Activated T-cell treated with anti-CD3 and anti-CD28 coated beads, Interleukin-2, amount 50 U/mL, for 72 hours (primary cell): ENCODE results near the gene ARL5C. TPM values are rescaled to one million over a fixed set of nuclear protein-coding genes. Genes with fewer than 3 reads are reported as not detected.
A peak's percentile ranks its signal among the peaks of the same experiment; 100 is the strongest.

Experiments
- ATAC-seq, 2 donors: fragments of 150-1000 bp; cut with Tn5 transposase; replicated peaks in 1 of 2; 2 replicates each; pipeline ENCODE4 v1.10.0; 2021; ENCODE audit warnings: moderate library complexity in 2 of 2, mild to moderate bottlenecking in 1 of 2
- DNase-seq, 2 donors: peaks; one replicate each; pipeline ENCODE4 v3.0.0; 2021 to 2022; ENCODE audit warnings: mixed read lengths in 1 of 2
- H3K27ac Mint-ChIP-seq: one replicate; pipeline ENCODE4 v1.8.0; 2022; ENCODE audit warnings: mild to moderate bottlenecking, moderate library complexity, mixed read lengths
- H3K27me3 Mint-ChIP-seq: one replicate; pipeline ENCODE4 v1.8.0; 2022; ENCODE audit warnings: low read depth, mixed read lengths
- H3K36me3 Mint-ChIP-seq, 2 donors: one replicate each; pipeline ENCODE4 v1.8.0; 2022; ENCODE audit warnings: mixed read lengths in 2 of 2, mild to moderate bottlenecking in 1 of 2; ENCODE audit not compliant: insufficient read depth in 2 of 2
- H3K4me1 Mint-ChIP-seq: one replicate; pipeline ENCODE4 v1.8.0; 2022; ENCODE audit warnings: low read depth, mixed read lengths
- H3K4me3 Mint-ChIP-seq, 2 donors: one replicate each; pipeline ENCODE4 v1.8.0; 2022; ENCODE audit warnings: mild to moderate bottlenecking in 2 of 2, mixed read lengths in 2 of 2, moderate library complexity in 2 of 2
- H3K9me3 Mint-ChIP-seq, 2 donors: one replicate each; pipeline ENCODE4 v1.8.0; 2022; ENCODE audit warnings: mixed read lengths in 2 of 2
- total RNA-seq, 2 donors: library from RNA; stranded (reverse); gene quantifications; one replicate each; pipeline ENCODE4 v1.2.3, GENCODE V29; 2022

Gene ARL5C, protein sequence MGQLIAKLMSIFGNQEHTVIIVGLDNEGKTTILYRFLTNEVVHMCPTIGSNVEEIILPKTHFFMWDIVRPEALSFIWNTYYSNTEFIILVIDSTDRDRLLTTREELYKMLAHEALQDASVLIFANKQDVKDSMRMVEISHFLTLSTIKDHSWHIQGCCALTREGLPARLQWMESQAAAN
- total RNA-seq: under 1 TPM; 0.12 to 0.16 TPM

DNA sequence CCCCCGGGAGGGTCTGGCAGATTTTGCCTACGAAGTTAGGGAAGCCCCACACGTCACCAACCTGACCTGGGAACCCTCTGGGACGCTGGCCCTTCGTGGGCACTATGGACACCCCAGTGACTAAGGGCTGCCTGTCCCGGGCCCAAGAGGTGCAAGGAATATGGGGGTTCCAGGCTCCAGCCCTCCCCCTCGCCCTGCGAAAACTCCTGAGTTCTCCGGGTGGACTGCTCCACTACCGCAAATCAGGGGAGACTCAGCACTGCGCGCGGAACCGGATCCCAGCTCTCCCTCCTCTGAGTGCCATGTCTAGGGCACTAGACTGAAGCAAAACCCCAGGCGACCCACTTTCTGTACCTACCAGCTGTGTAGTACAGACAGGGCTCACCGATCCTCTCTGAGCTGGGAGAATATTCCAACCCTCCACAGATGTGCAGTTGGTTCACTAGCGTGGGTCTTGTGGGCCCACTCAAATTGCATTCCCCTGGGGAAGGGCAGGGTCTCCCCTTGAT is at the start of gene ARL5C:
Gene ARL5C, minus strand, starts transcription at position 321 of the 509 bp plus-strand sequence. CDS start 401 bp downstream, outside the sequence.
- peak within 1 kb of the TSS; percentile 77 to 82 for H3K4me3 Mint-ChIP-seq
- ATAC-seq (no peak), DNase-seq (no peak)
- peaks cover 34% of the 10 kb centered on the region for H3K27me3 Mint-ChIP-seq
- peaks cover 17% of the 10 kb centered on the region for H3K4me1 Mint-ChIP-seq
- peaks cover 0 to 4% of the 10 kb centered on the region in 2 donors for H3K9me3 Mint-ChIP-seq
- no peak within 1 kb of the TSS for H3K27ac Mint-ChIP-seq
- H3K36me3 Mint-ChIP-seq: no peaks in the 10 kb centered on the region

DNA sequence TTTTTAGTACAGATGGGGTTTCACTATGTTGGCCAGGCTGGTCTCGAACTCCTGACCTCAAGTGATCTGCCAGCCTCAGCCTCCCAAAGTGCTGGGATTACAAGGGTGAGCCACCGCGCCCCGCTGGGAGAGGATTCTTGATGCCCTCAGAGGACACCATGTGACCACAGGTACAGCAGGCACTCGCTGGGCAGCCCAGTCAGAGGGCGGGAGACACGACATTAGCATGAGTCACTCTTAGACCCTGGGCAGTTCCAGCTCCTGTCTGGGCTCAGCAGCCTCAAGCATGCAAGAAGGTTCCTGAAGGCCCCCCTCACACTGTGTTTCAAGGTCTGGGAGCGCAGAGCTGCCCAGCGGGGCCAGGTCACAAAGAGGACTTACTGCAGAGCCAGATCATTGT is 47.9 kb upstream of the ARL5C start:
- ATAC-seq (no peak), DNase-seq (no peak)
- Mint-ChIP-seq H3K27me3 (peaks cover 24% of the 10 kb centered on the region), H3K4me1 (peaks cover 16% of the 10 kb centered on the region), H3K4me3 (no peak overlapping the region), H3K27ac (no peak overlapping the region), H3K36me3 (no peaks in the 10 kb centered on the region), H3K9me3 (no peaks in the 10 kb centered on the region)

DNA sequence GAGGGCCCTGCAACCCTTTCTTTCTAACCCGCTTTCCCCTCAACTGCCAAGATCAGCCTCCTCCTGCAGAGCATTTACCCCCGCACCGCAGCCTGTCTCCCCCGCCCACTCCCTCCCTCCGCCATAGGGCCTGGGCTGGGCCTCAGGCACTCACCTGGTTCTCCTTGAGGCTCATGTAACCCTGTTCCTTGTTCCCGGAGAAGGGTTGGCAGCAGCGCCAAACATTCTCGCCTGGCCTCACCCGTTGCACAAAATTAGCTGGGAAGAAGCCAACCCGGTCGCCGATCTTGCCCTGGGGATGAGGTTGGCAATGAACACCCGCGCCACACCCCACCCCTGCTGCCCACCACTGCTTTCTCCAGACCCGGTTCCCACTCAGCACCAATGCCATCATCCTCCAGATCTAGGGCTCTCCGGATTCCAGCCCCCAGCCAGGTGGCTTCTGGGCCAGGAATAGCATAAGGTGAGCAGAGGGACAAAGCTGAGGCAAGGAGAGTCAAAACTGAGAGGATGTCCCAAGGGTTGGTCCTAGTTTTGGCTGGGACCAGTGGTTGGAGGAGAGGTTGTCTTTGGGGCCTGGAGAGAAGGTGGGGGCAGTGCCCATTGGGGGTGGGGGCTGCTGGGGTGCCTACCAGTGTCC is 47.0 kb upstream of the ARL5C start:
- ATAC-seq (no peak), DNase-seq (no peak)
- Mint-ChIP-seq H3K27me3 (peaks cover 23% of the 10 kb centered on the region), H3K27ac (no peak overlapping the region), H3K9me3 (no peaks in the 10 kb centered on the region), H3K36me3 (no peaks in the 10 kb centered on the region), H3K4me3 (no peak overlapping the region), H3K4me1 (peaks cover 25% of the 10 kb centered on the region)

DNA sequence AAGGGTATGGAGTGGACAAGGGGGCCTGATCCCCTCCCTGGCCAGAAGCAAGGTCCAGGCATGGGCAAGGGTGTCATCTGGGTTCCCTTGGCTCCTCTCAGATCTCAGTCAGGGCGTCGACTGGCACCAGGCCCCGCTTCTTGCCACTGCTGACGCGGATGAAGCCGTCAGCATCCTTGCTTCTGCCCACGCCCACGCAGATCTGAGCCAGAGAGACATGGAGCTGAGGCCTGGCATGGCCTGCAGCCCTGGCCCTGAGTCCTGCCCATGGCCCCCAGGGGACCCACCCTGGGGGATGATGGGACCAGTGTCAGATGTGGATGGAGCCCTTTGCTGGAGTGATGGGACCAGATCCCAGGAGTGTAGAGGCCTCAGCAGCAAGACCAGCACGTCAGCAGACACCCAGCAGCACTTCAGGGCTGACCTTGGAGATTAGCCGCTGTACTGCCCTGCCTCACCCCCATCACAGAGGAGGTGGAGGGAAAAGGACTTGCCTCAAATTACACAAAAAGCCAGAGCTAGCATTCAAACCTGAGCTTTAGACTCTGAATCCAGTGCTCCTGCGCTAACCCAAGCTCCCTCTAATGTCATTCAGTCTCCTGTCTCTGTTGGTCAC is 46.3 kb upstream of the ARL5C start:
- peaks cover 22% of the 10 kb centered on the region for H3K27me3 Mint-ChIP-seq
- ATAC-seq: no peak
- no peaks in the 10 kb centered on the region for H3K9me3 Mint-ChIP-seq
- H3K4me3 Mint-ChIP-seq: no peak overlapping the region
- no peak overlapping the region for H3K27ac Mint-ChIP-seq
- no peak for DNase-seq
- no peaks in the 10 kb centered on the region for H3K36me3 Mint-ChIP-seq
- peaks cover 29% of the 10 kb centered on the region for H3K4me1 Mint-ChIP-seq

DNA sequence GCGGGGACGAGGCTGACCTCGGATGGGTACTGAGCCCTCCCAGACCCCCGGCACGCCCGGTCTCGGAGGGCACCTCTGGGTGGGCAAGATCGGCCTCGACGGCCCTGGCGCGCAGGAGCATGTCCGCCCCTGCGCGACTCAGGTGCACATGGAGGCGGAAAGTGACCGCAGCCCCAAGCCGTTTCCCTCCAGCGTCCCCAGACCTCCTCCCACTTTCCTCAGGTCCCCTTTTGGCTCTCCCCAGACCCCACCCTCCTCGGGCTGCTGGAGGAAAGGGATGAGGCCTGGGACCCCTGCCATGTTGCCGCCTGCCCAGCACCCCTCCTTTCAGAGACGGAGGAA is 44.1 kb upstream of the ARL5C start:
- peaks cover 0 to under 1% of the 10 kb centered on the region in 2 donors for H3K36me3 Mint-ChIP-seq
- H3K4me1 Mint-ChIP-seq: peaks cover 34% of the 10 kb centered on the region
- H3K27ac Mint-ChIP-seq: no peak overlapping the region
- ATAC-seq: no peak
- H3K27me3 Mint-ChIP-seq: peaks cover under 1% of the 10 kb centered on the region
- no peaks in the 10 kb centered on the region for H3K9me3 Mint-ChIP-seq
- peak overlapping the region; percentile 60 to 67 for H3K4me3 Mint-ChIP-seq
- no peak for DNase-seq

DNA sequence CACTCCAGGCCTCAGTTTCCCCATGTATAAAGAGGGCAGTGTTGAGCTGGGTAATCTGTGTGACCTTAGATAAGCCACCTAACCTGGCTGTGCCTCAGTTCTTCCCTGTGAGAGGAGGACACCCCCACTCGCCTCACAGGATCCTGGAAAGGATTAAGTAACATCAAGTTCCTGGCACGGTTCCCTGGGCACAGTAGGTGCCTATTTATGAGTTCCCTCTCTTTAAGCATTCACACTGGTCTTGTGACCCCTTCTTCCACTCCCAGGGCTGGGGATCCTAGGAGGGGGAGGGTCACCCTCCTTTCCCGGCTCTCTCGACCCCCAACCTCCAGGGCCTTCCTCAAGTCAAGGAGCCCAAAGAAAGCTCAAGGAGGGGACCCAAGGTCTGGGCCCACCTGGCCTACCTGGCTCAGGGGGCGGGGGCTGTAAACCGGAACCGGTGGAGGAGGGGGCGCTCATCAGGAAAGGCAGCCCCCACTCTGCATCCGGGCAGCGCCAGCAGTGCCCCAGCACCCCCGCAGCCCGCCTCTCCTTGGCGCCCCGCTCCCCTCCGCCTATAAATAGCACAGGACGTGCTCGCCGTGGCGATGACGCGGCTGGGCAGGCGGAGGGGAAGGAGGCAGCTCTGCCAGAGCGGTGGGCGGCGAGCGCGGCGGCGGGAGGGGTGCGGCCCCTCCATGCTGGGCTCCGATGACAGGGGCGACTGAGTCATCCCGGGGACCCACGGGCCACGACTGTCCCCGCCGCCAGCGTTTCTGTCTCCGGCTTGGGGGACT is 43.5 kb upstream of the ARL5C start:
- Mint-ChIP-seq H3K27ac (no peak overlapping the region), H3K36me3 (peaks cover 3 to 5% of the 10 kb centered on the region in 2 donors), H3K27me3 (no peaks in the 10 kb centered on the region), H3K9me3 (no peaks in the 10 kb centered on the region), H3K4me3 (peak overlapping the region; percentile 60 to 67), H3K4me1 (peaks cover 34% of the 10 kb centered on the region)
- DNase-seq (peak; percentile 79 to 85), ATAC-seq (peak; percentile 77 to 84)

DNA sequence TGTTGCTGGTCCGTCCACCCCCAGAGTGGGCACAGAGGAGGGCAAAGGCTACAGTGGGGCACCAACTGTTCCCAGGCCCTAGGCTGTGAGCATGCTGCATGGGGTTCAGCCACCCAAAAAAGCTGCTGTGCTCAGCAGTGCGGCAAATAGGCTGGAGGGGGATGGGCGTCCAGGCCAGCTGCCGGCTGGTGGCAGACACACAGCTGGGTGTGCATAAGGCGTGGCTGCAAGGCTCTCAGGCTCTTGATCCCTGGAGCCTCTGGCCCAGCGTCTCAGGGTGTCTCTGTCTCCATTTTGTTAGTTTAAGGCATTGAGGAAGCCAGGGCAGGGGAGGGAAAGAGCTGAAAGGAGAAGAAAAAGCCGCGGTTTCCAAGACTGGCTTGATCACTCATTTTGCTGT is 42.9 kb upstream of the ARL5C start:
- Mint-ChIP-seq H3K27ac (peak overlapping the region; percentile 44), H3K27me3 (no peaks in the 10 kb centered on the region), H3K36me3 (peaks cover 5 to 8% of the 10 kb centered on the region in 2 donors), H3K4me1 (peaks cover 40% of the 10 kb centered on the region), H3K9me3 (no peaks in the 10 kb centered on the region), H3K4me3 (peak overlapping the region; percentile 45 to 60)
- DNase-seq (no peak), ATAC-seq (no peak)

DNA sequence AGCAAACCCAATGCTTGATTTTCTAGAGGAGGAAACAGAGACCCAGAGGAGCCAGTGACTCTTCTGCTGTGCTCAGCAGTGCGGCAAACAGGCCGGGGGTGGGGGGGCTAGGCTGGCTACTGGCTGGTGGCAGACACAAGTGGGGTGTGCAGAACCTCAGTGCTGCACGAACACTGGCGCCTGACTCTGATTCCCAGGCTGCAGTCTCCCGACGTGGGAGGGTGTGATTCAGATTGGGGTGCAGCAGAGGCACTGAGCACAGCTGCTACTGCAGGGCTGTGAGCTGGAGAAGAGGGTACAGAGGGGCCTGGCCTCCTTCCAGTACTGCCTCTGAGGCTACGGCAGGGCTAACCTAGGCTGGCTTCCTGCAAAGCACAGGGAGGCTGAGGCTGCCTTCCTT is 42.2 kb upstream of the ARL5C start:
- no peaks in the 10 kb centered on the region for H3K27me3 Mint-ChIP-seq
- ATAC-seq: peak in 1 of 2 donors; percentile 20
- no peak overlapping the region for H3K27ac Mint-ChIP-seq
- peak overlapping the region in 1 of 2 donors; percentile 32 for H3K4me3 Mint-ChIP-seq
- no peaks in the 10 kb centered on the region for H3K9me3 Mint-ChIP-seq
- DNase-seq: no peak
- peaks cover 8 to 12% of the 10 kb centered on the region in 2 donors for H3K36me3 Mint-ChIP-seq
- peaks cover 47% of the 10 kb centered on the region for H3K4me1 Mint-ChIP-seq

DNA sequence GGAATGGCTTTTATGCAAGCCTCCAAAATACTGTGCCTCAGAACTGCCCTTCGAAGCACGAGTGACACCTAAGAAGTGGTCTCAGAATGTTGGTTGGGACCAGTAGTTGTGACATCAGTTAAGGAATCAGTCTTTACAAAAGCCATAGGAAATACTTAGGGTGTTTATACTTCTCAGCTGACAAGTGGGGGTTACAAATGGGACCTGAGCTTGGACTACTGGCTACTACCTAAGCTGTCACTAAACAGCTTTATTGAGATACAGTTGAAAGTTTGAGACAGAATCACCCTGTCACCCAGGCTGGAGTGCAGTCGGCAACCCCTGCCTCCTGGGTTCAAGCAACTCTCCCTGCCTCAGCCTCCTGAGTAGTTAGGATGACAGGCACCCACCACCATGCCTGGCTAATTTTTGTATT is 39.2 kb upstream of the ARL5C start:
- Mint-ChIP-seq H3K4me1 (peaks cover 72% of the 10 kb centered on the region), H3K27me3 (no peaks in the 10 kb centered on the region), H3K4me3 (no peak overlapping the region), H3K36me3 (peaks cover 19 to 36% of the 10 kb centered on the region in 2 donors), H3K27ac (no peak overlapping the region), H3K9me3 (no peaks in the 10 kb centered on the region)
- no peak for ATAC-seq
- DNase-seq: no peak

DNA sequence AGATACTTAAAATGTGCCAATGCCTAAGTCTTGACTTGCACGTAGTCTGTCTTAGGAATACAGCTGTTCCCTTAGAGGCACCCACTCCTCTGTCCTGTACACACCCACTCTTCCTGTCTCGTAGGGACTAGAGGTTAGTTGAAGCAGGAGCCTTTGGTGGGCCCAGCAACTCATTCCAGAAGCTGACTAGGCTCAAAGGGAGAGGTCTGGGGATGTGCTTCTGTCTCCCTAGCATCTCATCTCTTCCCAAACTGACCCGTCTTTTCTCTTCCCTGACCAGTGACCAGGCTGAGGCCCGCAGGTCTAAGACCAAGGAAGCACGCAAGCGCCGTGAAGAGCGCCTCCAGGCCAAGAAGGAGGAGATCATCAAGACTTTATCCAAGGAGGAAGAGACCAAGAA is 38.3 kb upstream of the ARL5C start:
- H3K4me3 Mint-ChIP-seq: no peak overlapping the region
- H3K36me3 Mint-ChIP-seq: peaks cover 19 to 39% of the 10 kb centered on the region in 2 donors
- H3K27me3 Mint-ChIP-seq: no peaks in the 10 kb centered on the region
- H3K27ac Mint-ChIP-seq: no peak overlapping the region
- ATAC-seq: no peak
- no peak for DNase-seq
- H3K4me1 Mint-ChIP-seq: peaks cover 73% of the 10 kb centered on the region
- H3K9me3 Mint-ChIP-seq: no peaks in the 10 kb centered on the region

DNA sequence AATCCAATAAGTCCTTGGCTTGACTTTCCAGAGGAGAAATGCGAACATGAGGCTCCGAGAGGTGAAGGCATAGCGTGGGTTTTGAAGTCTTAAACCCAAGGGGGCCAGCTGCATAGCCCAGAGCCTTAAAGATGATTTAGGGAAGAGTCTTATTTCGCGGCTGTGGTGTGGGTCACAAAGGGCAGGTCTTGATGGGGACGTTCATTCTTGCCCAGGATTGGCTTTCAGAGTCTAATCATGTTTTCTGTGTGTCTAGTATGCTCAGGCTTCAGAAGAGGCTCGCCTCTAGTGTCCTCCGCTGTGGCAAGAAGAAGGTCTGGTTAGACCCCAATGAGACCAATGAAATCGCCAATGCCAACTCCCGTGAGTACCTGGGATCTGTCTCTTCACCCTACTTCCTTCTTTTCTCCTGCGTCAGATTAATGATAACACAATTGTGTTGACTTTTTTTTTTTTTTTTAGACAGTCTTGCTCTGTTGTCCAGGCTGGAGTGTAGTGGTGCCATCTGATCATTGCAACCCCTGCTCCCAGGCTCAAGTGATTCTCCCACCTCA is 35.1 kb upstream of the ARL5C start:
- H3K9me3 Mint-ChIP-seq: no peaks in the 10 kb centered on the region
- H3K4me3 Mint-ChIP-seq: peak overlapping the region; percentile 96 to 100
- DNase-seq (no peak), ATAC-seq (no peak)
- H3K27ac Mint-ChIP-seq: peak overlapping the region; percentile 100
- H3K4me1 Mint-ChIP-seq: peaks cover 68% of the 10 kb centered on the region
- peaks cover 19 to 39% of the 10 kb centered on the region in 2 donors for H3K36me3 Mint-ChIP-seq
- H3K27me3 Mint-ChIP-seq: no peaks in the 10 kb centered on the region

DNA sequence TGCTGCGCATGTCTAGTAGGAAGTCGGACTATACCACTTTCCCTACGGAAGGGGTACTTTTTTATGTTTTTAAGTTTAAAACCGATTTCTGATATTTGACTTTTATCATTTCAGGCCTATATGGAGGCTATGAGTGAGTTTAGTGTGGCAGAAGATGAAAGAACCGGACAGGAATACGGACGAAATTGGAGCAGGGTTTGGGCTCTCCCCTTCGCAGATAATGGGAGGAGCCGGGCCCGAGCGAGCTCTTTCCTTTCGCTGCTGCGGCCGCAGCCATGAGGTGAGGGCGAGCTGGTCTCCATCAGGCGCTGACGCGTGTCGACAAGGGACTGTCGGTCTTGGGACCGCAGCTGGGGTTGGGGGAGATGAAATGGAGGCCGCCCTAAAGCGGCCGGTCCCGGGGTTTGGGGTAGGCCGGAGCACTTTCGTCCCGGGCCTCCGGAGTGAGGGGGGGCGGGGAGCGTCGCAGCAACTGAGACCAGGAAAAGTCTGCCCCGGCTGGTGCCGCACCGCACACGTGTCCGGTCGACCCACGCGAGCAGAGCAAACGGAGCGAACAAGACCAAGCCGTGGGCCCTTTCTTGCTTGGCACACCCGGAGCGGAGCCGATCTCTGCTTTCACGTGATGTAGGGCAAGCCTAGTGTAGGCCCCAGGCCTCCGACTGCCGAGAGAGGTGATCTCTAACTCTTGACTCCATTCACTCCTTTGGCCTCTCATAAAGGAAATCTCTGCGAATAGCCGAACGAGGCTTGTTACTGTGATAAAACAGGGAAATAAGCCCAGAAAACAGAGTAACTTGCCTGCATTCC is 34.3 kb upstream of the ARL5C start, which contains the start of gene RPL19:
Gene RPL19, plus strand, starts transcription at position 214 of the 810 bp plus-strand sequence. Its CDS starts 62 bp downstream, at position 276.
- H3K27ac Mint-ChIP-seq: peak within 1 kb of the TSS; percentile 100
- H3K36me3 Mint-ChIP-seq: peaks cover 19 to 39% of the 10 kb centered on the region in 2 donors
- H3K4me3 Mint-ChIP-seq: peak within 1 kb of the TSS; percentile 96 to 100
- H3K9me3 Mint-ChIP-seq: no peaks in the 10 kb centered on the region
- ATAC-seq: peak; percentile 70 to 73
- peaks cover 73% of the 10 kb centered on the region for H3K4me1 Mint-ChIP-seq
- H3K27me3 Mint-ChIP-seq: no peaks in the 10 kb centered on the region
- DNase-seq: peak; percentile 84 to 87
